Measurements from ENCODE around the gene DISP3.

The DISP3 gene

DNA sequence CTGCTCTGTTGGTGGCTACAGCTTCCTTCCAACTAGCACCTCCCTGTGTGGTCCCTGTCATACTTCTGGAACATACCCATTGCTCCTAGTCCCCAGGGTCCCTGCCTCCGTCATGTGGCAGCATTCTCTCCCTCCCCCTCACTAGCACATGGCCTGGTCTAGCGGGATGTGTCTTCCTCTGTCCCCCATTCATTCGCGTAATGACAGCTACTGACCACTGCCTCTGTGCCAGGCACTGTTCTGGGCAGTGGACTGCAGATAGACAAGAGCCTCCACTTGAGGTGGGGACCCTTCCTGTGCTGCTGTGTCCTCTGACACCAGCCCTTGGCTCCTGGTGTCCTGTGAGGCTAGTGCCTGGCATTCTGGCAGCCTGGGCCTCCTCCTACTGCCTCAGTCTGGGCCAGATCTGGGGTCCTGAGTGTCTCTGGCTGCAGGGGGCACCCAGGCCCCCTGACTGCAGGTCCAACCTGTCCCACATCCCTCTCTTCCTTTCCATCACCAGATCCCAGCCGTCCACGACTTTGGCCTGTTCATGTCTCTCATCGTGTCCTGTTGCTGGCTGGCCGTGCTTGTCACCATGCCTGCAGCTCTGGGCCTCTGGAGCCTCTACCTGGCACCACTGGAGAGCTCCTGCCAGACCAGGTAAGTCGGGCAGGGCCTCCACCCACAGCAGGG is 38.1 kb downstream of the DISP3 start:
- DNase-seq: no peak

GRCh38 chr1:11518016-11518701 is 39.2 kb downstream of the DISP3 start:
- no peak for DNase-seq

- DNase-seq: no peak
Observed at GRCh38 chr1:11518791-11519628, 40.1 kb downstream of the DISP3 start.

GRCh38 chr1:11519629-11520031 is 40.7 kb downstream of the DISP3 start:
- no peak for DNase-seq

DNA sequence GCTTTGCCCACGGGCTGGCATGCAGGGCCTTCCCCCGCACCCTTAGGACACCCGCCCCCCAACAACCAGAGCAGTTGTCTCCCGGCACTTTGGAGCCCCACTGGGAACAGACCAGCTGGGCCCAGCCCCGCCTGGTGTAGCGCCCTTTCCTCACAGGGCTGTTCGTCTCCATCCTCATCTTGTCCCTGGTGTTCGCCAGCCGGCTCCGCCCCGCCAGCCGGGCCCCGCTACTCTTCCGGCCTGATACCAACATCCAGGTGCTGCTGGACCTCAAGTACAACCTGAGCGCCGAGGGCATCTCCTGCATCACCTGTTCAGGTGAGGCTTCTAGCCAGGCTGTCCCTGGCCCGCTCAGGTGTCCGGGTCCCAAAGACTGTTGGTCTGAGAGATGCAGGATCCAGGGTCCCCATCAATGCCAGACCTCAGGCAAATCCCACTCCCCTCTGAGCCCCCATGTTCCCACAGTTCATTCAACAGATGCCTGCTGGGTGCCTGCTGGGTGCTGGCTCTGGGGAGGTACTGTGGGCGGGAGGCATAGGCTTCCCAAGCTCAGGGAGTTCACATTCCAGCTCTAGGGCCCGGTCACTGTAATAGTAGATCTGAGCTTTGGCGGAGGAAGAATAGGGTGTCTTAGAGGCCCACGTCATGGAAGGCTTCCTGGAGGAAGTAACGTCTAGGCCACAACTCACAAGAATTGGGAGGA is 41.7 kb downstream of the DISP3 start:
- DNase-seq: no peak

DNA sequence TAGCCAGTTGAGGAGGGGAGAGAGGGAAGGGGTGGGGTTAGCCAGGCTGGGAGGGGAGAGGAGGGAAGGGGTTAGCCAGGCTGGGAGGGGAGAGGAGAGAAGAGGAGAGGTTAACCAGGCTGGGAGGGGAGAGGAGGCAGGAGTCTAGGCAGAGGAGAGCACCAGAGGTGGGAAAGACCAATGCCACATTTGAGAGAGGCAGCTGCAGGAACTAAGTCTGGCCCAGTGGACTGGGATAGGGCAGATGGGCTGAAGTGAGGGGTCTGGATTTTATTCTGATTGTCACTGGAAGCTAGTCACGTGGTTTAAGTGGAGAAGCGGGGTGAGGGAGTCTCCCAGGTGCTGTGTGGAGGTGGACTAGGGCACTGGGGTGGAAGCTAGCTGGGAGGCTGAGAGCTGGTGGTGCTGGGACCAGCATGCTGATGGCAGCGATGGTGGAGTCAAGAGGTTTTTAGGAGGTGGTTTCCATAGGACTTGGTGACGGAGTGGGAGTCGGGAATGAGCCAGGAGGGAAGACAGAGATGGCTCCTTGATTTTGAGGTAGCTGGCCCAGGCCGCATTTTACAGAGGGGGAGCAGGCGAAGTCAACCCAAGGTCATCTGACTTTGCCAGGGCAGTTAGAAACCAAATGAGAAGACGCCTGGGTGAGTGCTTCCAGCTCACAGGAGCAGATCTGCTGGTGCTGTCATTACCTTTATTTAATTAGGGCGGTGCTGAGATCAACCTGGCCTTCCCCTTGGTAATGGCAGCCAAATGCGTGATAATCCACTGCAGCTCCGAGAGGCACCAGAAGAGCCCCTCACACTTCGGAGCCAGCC is 42.8 kb downstream of the DISP3 start:
- DNase-seq: no peak

- no peak for DNase-seq
Observed at GRCh38 chr1:11522400-11523235, 43.7 kb downstream of the DISP3 start.

DNA sequence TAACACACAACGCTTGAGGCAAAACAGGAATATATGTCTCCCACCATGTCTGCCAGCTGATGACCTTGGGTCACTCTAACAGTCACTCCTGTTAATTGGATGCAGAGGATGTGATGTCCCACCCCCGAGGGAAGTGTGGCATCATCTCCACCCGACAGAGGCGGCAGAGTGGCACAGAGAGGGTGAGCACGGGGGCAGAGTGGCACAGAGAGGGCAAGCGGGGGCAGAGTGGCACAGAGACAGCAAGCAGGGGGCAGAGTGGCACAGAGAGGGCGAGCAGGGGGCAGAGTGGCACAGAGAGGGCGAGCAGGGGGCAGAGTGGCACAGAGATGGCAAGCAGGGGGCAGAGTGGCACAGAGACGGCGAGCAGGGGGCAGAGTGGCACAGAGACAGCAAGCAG is 44.3 kb downstream of the DISP3 start:
- no peak for DNase-seq

DNA sequence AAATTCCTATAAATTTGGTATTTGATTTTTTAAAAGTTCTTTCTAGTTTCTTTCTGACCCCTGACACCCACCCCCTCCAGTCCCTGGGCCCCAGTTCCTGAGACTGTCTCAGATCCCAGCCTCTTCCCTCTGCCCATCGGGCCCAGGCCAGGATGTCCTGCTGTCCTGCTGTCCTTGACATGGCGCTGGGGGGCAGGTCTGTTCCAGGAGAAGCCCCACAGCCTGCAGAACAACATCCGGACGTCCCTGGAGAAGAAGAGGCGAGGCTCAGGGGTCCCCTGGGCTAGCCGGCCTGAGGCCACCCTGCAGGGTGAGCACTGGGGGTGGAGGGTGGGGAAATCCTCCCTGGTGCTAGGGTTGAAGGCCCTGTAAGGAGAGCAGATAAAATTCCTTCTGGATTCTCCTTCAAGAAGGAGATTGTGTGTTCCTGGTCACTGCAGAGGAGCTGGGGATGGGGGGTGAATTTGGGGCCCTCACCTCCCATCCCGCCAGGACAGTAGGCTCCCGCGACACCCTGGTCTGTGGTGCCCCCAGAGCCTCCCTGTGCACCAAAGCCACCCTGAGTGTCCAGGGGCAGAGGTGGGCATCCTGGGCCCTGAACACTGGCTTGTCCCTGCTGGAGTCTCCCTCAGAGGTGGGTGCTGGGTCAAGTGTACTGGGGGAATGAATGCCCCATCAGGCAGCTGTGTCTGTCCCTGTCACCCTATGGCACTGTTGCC is 45.0 kb downstream of the DISP3 start:
- DNase-seq: no peak

- no peak for DNase-seq
Observed at GRCh38 chr1:11524465-11525150, 45.7 kb downstream of the DISP3 start.

DNA sequence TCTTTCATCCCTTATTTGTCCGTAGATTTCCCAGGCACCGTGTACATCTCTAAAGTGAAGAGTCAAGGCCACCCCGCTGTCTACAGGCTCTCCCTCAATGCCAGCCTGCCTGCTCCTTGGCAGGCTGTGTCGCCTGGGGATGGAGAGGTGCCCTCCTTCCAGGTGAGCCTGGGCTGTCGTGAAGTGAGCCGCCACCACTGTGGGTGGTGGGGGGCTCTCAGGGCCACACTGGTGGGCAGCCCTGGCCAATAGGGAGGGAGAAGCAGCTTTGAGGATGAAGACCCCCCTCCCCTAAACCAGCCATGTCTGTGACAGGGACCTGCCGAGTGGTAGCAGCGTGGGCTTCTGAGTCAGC is 46.2 kb downstream of the DISP3 start:
- DNase-seq: no peak

DNA sequence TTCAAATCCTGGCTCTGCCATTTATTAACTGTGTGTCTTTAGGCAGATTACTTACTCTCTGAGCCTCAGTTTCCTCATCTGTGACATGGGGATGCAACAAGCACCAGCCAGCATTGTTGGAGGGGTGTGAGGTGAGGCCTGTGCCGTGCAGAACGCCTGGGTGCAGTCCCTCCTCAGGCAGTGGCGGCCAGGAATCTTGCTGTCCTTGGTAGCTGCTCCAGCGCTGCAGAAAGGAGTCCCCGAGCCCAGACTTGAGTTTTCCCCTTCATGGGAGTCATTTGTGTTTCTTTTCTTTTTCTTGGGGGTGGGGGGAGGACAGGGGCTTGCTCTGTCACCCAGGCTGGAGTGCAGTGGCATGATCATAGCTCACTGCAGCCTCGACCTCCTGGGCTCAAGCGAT is 46.6 kb downstream of the DISP3 start:
- DNase-seq: no peak

DNA sequence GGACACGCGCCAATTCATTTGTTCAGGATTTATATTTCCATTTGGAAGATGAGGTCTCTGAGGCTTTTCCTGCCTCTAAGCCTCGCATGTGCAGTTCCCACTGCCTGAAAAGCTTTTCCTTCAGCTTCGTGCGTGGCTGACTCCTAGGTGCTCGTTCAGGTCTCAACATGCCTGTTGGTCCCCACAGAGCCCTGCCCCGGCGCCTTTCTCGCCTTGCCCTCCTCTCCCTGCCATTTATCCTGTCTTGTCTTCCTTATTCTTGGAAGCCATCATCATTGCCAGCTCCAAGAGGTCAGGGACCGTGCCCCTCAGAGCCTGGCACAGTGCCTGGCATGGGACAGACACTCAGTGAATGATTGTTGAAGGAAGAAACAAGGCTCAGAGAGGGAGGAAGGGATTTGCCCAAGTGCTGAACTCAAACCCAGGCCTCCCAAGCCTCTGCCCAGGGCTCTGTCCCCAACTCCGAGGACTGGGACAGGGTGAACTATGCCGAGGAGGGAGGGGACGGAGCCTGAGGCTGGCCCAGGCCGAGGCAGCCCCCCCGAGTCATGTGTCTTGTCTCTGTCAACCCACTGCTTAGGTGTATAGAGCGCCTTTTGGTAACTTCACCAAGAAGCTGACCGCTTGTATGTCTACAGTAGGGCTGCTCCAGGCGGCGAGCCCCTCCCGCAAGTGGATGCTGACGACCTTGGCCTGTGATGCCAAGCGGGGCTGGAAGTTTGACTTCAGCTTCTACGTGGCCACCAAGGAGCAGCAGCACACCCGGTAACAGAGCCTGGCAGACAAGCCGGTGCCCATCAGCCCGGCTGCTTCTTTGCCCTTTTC is 47.3 kb downstream of the DISP3 start:
- DNase-seq: no peak

DNA sequence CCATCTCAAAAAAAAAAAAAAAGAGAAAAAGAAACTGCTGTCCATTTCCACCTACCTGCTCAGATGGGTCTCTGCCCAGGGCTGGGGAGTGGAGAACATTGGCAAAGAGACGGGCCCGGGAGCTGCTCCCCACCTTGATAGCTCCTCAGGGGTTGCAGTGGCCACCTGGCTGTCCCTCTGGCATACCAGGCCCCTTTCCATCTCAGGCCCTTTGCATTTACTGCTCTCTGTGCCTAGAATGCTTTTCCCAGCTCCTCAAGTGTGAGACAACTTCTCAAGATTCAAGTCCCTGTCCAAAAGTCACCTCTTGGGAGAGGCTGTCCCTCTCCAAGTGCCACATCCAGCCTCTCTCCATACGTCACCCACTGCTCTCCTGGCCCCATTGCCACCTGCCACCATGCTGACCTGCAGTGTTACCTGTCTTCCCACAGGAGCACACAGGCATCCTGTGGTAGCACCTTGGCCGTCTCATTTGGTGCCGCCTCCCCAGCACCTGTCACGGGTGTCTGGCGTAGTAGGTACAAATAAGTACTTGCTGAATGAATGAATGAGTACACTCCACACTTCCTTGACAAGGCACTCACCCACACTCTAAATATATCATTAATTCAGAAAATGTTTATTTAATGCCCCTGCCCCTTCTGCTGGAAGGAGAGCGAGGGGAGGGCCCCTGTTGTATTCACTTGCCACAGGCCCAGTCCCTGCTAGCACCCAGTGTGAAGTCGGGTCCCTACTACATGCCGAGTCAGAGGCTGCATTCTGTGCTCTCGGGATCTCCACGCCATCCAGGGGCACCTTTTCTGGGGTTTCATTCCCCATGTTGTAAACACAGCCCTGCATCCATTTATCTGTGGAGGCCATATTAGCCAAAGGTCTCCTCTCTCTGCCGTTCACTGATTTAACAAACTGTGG is 48.8 kb downstream of the DISP3 start:
- DNase-seq: no peak

- no peak for DNase-seq
Observed at GRCh38 chr1:11528611-11529261, 49.8 kb downstream of the DISP3 start.

DNA sequence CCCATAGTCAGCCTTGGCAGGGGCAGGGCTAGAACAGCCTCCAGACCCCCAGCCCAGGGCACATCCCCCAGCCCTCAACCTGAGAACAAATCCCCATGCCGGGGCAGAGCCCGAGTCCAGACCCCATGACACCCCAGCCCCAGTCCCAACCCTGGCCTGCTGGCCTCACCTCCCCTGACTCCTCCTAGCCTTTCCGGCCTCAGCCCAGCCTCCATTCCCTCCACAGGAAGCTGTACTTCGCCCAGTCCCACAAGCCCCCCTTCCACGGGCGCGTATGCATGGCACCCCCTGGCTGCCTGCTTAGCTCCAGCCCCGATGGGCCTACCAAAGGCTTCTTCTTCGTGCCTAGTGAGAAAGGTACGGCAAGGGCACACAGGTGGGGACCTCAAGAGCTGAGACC is 50.4 kb downstream of the DISP3 start:
- no peak for DNase-seq
